GM23338 (cell line): ENCODE results near the gene DIPK1A. TPM values are rescaled to one million over a fixed set of nuclear protein-coding genes. Genes with fewer than 3 reads are reported as not detected.

Experiments used
- ATAC-seq: fragments of 200-7000 bp; cut with Tn5 transposase; 3 replicates; pipeline ENCODE4 v1.9.1; 2020
- DNase-seq: peaks from one replicate; pipeline ENCODE4 v3.0.0-alpha.2; 2015; ENCODE audit warnings: low spot score
- H2AFZ ChIP-seq: fragments of 200-600 bp; sonication (generic); 2 replicates; pipeline ENCODE4 v1.8.0; 2016; ENCODE audit warnings: antibody characterized with exemption, mild to moderate bottlenecking, moderate library complexity
- H3F3A ChIP-seq: fragments of 200-600 bp; sonication (generic); replicated peaks from 2 replicates; pipeline ENCODE4 v1.8.0; 2017; ENCODE audit warnings: antibody characterized with exemption, mixed run types, low read depth
- H3K27ac ChIP-seq: fragments of 200-600 bp; sonication (generic); 2 replicates; pipeline ENCODE4 v1.6.1; 2016; ENCODE audit warnings: low read depth
- H3K27me3 ChIP-seq: fragments of 200-600 bp; sonication (generic); 2 replicates; pipeline ENCODE4 v1.8.0; 2016; ENCODE audit warnings: mild to moderate bottlenecking, mixed run types, moderate library complexity; ENCODE audit not compliant: insufficient read depth
- H3K36me3 ChIP-seq: fragments of 200-600 bp; sonication (generic); 2 replicates; pipeline ENCODE4 v1.8.0; 2016; ENCODE audit warnings: mild to moderate bottlenecking; ENCODE audit not compliant: insufficient read depth
- H3K4me1 ChIP-seq: fragments of 200-600 bp; sonication (generic); 2 replicates; pipeline ENCODE4 v1.8.0; 2016; ENCODE audit warnings: mild to moderate bottlenecking, moderate library complexity; ENCODE audit not compliant: insufficient read depth
- H3K4me2 ChIP-seq: fragments of 200-600 bp; sonication (generic); 2 replicates; pipeline ENCODE4 v1.7.1; 2017; ENCODE audit warnings: mixed run types
- H3K4me3 ChIP-seq: fragments of 200-600 bp; sonication (generic); 2 replicates; pipeline ENCODE4 v1.6.1; 2016; ENCODE audit warnings: mixed run types
- H3K79me2 ChIP-seq: fragments of 200-600 bp; sonication (generic); replicated peaks from 2 replicates; pipeline ENCODE4 v1.8.0; 2017; ENCODE audit warnings: mild to moderate bottlenecking; ENCODE audit not compliant: insufficient read depth
- H3K9me2 ChIP-seq: fragments of 200-600 bp; sonication (generic); 2 replicates; pipeline ENCODE4 v1.8.0; 2017; ENCODE audit not compliant: insufficient read depth
- H4K20me1 ChIP-seq: fragments of 200-600 bp; sonication (generic); replicated peaks from 2 replicates; pipeline ENCODE4 v1.8.0; 2017; ENCODE audit warnings: mild to moderate bottlenecking; ENCODE audit not compliant: insufficient read depth
- H3K27ac Mint-ChIP-seq: 2 replicates; pipeline ENCODE4 v1.8.0; 2020; ENCODE audit warnings: inconsistent platforms, mild to moderate bottlenecking, moderate library complexity, mixed read lengths
- H3K27me3 Mint-ChIP-seq: 3 replicates; pipeline ENCODE4 v1.8.0; 2022; ENCODE audit warnings: low read depth, mild to moderate bottlenecking, moderate library complexity, mixed read lengths, inconsistent platforms; ENCODE audit not compliant: insufficient read depth, poor library complexity
- H3K36me3 Mint-ChIP-seq: 3 replicates; pipeline ENCODE4 v1.8.0; 2021; ENCODE audit warnings: low read depth, mild to moderate bottlenecking, inconsistent platforms, moderate library complexity, mixed read lengths
- H3K4me1 Mint-ChIP-seq: 3 replicates; pipeline ENCODE4 v1.8.0; 2020; ENCODE audit warnings: mild to moderate bottlenecking, inconsistent platforms, mixed read lengths
- H3K4me3 Mint-ChIP-seq: 3 replicates; pipeline ENCODE4 v1.8.0; 2021; ENCODE audit warnings: moderate library complexity, mild to moderate bottlenecking, inconsistent platforms, mixed read lengths
- H3K9me3 Mint-ChIP-seq: 3 replicates; pipeline ENCODE4 v1.8.0; 2020; ENCODE audit warnings: moderate library complexity, mild to moderate bottlenecking, inconsistent platforms, mixed read lengths
- CREB1 ChIP-seq: fragments of 250-450 bp; sonication (Bioruptor Pico); IDR thresholded peaks from 2 replicates; pipeline ENCODE4 v1.5.0; 2020; ENCODE audit warnings: low read depth, mild to moderate bottlenecking, moderate library complexity
- ETS1 ChIP-seq: IDR thresholded peaks from 2 replicates; pipeline ENCODE4 v1.6.1; 2016; ENCODE audit warnings: antibody characterized with exemption
- EZH2 ChIP-seq: fragments of 200-600 bp; sonication (generic); IDR thresholded peaks from one replicate; pipeline ENCODE4 v1.8.0; 2017; ENCODE audit warnings: antibody characterized with exemption, mild to moderate bottlenecking, low read depth; ENCODE audit not compliant: unreplicated experiment
- EZH2phosphoT487 ChIP-seq: fragments of 200-600 bp; sonication (generic); IDR thresholded peaks from one replicate; pipeline ENCODE4 v1.8.1; 2018; ENCODE audit warnings: antibody characterized with exemption; ENCODE audit not compliant: unreplicated experiment
- POLR2AphosphoS5 ChIP-seq: IDR thresholded peaks from 2 replicates; pipeline ENCODE4 v1.6.1; 2016; ENCODE audit warnings: antibody characterized with exemption, low read depth
- REST ChIP-seq: IDR thresholded peaks from one replicate; pipeline ENCODE4 v1.6.1; 2018; ENCODE audit warnings: antibody characterized with exemption; ENCODE audit not compliant: unreplicated experiment
- ZNF462 ChIP-seq: fragments of 250-450 bp; sonication (Bioruptor Pico); IDR thresholded peaks from 2 replicates; pipeline ENCODE4 v1.5.0; 2020; ENCODE audit warnings: mild to moderate bottlenecking, moderate library complexity
- polyA plus RNA-seq: library from polyadenylated mRNA; unstranded; fragments of >200 nt; fragmentation: Nextera tagmentation; extraction: Ambion mirVana; gene quantifications from 2 replicates; pipeline ENCODE4 v1.2.1, GENCODE V29; 2016
- total RNA-seq: library from RNA; depleted of rRNA; stranded (reverse); fragments of >200 nt; shearing (Covaris generic); gene quantifications from 2 replicates; pipeline ENCODE4 v1.2.3, GENCODE V29; 2014

DIPK1A gene
- total and polyA plus RNA-seq, 2 experiments from 2014 or later: 4.8 to 6.1 TPM

- H3K9me2 ChIP-seq: no peaks in the 10 kb centered on the region
- H3K27ac Mint-ChIP-seq: peak overlapping the region; percentile 70; the same call in 1 of the 2 replicates
- H3K4me1 Mint-ChIP-seq: peaks cover 26% of the 10 kb centered on the region
- H3K4me2 ChIP-seq: peak overlapping the region; percentile 83
- H3K79me2 ChIP-seq: peaks cover 70% of the 10 kb centered on the region
- peaks cover 36% of the 10 kb centered on the region for H3F3A ChIP-seq
- ATAC-seq (no peak), DNase-seq (no peak)
- peak overlapping the region; percentile 88 for H3K27ac ChIP-seq
- peaks cover 57% of the 10 kb centered on the region for H4K20me1 ChIP-seq
- H3K4me3 ChIP-seq: peak overlapping the region; percentile 88
- peak overlapping the region; percentile 98 for H3K4me3 Mint-ChIP-seq
- peaks cover 63% of the 10 kb centered on the region for H3K36me3 ChIP-seq
- H3K9me3 Mint-ChIP-seq: no peaks in the 10 kb centered on the region
- no peak for TF ChIP-seq EZH2phosphoT487
- no peak for TF ChIP-seq POLR2AphosphoS5
- TF ChIP-seq CREB1 (CRISPR knock-in tag): no peak
- TF ChIP-seq REST: no peak
- no peak for TF ChIP-seq EZH2
- no peak for TF ChIP-seq ZNF462 (CRISPR knock-in tag)
- TF ChIP-seq ETS1: no peak
- no peaks in the 10 kb centered on the region for H3K27me3 ChIP-seq
- H3K27me3 Mint-ChIP-seq: peaks cover 24% of the 10 kb centered on the region
- no peak overlapping the region for H2AFZ ChIP-seq
- H3K4me1 ChIP-seq: peaks cover 22% of the 10 kb centered on the region
- H3K36me3 Mint-ChIP-seq: peaks cover 70% of the 10 kb centered on the region
Observed at GRCh38 chr1:92833840-92834239, 127.4 kb downstream of the DIPK1A start.
